DND-41 (cell line): ENCODE measurements around the gene AFAP1L1.

Experiments used
- EZH2 ChIP-seq: IDR thresholded peaks from 3 replicates; pipeline ENCODE4 v1.6.1; 2012; ENCODE audit warnings: borderline replicate concordance, low read depth, mild to moderate bottlenecking, moderate library complexity, low read length, inconsistent platforms; ENCODE audit not compliant: severe bottlenecking
- TF ChIP-seq, protein P1 (sequence below): IDR thresholded peaks from 2 replicates; pipeline ENCODE4 v1.5.1; 2012; ENCODE audit warnings: borderline replicate concordance, low read length, moderate library complexity, mild to moderate bottlenecking; ENCODE audit not compliant: poor library complexity, severe bottlenecking; ENCODE audit errors: extremely low read depth

DNA sequence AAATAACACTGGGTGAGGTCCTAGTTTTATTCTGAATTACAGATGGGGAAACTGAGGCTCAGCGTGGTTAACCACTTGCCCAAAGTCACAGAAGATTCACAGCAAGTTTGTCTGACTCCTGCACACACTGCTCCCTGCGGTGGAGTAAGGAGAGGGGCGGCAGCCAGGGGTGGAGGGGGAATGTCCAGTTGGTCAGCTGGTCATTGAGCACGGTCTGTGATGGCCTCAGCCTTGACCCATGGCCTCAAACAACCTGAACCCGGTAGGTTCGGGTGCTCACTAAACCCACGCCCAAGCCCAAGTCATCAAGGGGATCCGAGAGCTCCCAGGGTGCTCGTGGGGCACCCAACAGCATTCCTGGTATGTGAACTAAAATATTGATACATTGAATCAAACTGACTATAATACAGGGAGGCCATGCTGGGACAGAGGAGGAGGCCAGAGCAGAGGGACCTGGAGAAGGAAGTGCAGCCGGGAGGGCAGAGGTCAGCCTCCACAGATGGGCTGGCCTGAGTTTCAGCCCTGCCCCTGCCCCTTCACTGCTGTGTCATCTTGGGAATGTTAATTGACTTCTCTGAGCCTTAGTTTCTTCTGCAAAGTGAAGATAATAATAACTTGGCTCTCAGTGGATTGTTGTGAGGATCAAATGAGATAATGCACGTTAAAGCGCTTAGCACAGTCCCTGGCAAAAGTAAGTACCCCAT is 111.0 kb downstream of the AFAP1L1 start:
- TF ChIP-seq, protein P1, sequence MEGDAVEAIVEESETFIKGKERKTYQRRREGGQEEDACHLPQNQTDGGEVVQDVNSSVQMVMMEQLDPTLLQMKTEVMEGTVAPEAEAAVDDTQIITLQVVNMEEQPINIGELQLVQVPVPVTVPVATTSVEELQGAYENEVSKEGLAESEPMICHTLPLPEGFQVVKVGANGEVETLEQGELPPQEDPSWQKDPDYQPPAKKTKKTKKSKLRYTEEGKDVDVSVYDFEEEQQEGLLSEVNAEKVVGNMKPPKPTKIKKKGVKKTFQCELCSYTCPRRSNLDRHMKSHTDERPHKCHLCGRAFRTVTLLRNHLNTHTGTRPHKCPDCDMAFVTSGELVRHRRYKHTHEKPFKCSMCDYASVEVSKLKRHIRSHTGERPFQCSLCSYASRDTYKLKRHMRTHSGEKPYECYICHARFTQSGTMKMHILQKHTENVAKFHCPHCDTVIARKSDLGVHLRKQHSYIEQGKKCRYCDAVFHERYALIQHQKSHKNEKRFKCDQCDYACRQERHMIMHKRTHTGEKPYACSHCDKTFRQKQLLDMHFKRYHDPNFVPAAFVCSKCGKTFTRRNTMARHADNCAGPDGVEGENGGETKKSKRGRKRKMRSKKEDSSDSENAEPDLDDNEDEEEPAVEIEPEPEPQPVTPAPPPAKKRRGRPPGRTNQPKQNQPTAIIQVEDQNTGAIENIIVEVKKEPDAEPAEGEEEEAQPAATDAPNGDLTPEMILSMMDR = no peak
- no peak for TF ChIP-seq EZH2
